ENCODE data around the gene FPR2.

GRCh38 chr19:51751655-51752054 lies 9.3 kb upstream of the FPR2 start, which contains the start of gene FPR1:
- no peak for TF ChIP-seq POLR2AphosphoS5 (IDR thresholded peaks at IDR 0.05; ENCODE audit: borderline replicate concordance, low read depth, low read length)
- no peak for TF ChIP-seq EZH2 (IDR thresholded peaks at IDR 0.05)
